ENCODE results near the gene MYH14. TPM values are rescaled to one million over a fixed set of nuclear protein-coding genes. Genes with fewer than 3 reads are reported as not detected.

The MYH14 gene
- total RNA-seq, 1 donor from 2014 or later, result 96.0 TPM

- H3K27me3 ChIP-seq (ENCODE audit: control insufficient read depth, insufficient read depth, low read length), result no peaks in the 10 kb centered on the region
- no peak for DNase-seq (ENCODE audit: low read depth)
- H3K36me3 ChIP-seq (ENCODE audit: control insufficient read depth, insufficient read depth, low read length), result no peaks in the 10 kb centered on the region
- H3K4me3 ChIP-seq (ENCODE audit: low read depth, low read length), result no peak within 1 kb of the TSS
- TF ChIP-seq, protein P1, sequence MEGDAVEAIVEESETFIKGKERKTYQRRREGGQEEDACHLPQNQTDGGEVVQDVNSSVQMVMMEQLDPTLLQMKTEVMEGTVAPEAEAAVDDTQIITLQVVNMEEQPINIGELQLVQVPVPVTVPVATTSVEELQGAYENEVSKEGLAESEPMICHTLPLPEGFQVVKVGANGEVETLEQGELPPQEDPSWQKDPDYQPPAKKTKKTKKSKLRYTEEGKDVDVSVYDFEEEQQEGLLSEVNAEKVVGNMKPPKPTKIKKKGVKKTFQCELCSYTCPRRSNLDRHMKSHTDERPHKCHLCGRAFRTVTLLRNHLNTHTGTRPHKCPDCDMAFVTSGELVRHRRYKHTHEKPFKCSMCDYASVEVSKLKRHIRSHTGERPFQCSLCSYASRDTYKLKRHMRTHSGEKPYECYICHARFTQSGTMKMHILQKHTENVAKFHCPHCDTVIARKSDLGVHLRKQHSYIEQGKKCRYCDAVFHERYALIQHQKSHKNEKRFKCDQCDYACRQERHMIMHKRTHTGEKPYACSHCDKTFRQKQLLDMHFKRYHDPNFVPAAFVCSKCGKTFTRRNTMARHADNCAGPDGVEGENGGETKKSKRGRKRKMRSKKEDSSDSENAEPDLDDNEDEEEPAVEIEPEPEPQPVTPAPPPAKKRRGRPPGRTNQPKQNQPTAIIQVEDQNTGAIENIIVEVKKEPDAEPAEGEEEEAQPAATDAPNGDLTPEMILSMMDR (IDR thresholded peaks at IDR 0.05; ENCODE audit: insufficient read depth, low read length, poor library complexity, severe bottlenecking), result no peak
These were observed 40.4 kb upstream of the MYH14 start, which contains the start of gene IZUMO2 for GRCh38 chr19:50162988-50163387. Gene IZUMO2, minus strand, starts transcription at chr19:50163281. Its CDS starts 87 bp downstream, at chr19:50163194.

GRCh38 chr19:50167314-50167721, 36.1 kb upstream of the MYH14 start:
- DNase-seq (ENCODE audit: low read depth), result no peak

DNA sequence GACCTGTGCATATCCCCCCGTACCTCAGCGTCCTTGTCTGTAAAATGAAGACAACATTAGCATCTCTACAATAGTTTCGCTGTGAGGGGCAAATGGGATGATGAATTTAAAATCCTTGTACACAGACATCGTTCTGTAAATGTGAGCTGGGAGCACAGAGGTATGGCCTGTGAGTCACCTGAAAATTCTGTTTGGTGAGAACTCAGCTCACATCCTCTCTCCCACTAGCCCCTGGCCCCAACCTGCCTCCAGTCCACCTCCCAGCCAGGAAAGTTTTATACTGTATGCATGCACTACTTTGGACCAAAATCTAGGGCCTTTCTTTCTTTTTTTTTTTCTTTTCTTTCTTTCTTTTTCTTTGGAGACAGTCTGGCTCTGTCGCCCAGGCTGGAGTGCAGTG, 31.7 kb upstream of the MYH14 start:
- DNase-seq (ENCODE audit: low read depth), result no peak

More at GRCh38 chr19:50167314-50167721, 36.1 kb upstream of the MYH14 start:
- H3K27me3 ChIP-seq (ENCODE audit: control insufficient read depth, insufficient read depth, low read length), result no peaks in the 10 kb centered on the region
- no peak overlapping the region for H3K4me3 ChIP-seq (ENCODE audit: low read depth, low read length)
- no peaks in the 10 kb centered on the region for H3K36me3 ChIP-seq (ENCODE audit: control insufficient read depth, insufficient read depth, low read length)
- TF ChIP-seq, protein P1 (IDR thresholded peaks at IDR 0.05; ENCODE audit: insufficient read depth, low read length, poor library complexity, severe bottlenecking), result no peak

DNA sequence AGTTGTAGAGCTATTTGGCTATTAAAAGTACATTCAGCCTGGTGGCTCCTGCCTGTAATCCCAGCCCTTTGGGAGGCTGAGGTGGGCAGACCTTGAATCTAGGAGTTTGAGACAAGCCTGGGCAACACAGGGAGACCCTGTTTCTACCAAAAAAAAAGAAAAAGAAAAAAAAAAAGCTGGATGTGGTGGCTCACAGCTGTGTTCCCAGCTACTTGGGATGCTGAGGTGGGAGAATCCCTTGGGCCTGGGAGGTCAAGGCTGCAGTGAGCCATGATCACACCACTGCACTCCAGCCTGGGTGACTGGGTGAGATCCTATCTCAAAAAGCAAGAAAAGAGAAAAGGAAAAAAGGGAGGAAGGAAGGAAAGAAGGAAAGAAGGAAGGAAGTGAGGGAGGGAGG, 30.7 kb upstream of the MYH14 start:
- TF ChIP-seq, protein P1 (IDR thresholded peaks at IDR 0.05; ENCODE audit: insufficient read depth, low read length, poor library complexity, severe bottlenecking), result no peak
- Histone ChIP-seq H3K36me3 (ENCODE audit: control insufficient read depth, insufficient read depth, low read length) (no peaks in the 10 kb centered on the region), H3K4me3 (ENCODE audit: low read depth, low read length) (no peak overlapping the region), H3K27me3 (ENCODE audit: control insufficient read depth, insufficient read depth, low read length) (no peaks in the 10 kb centered on the region)
- no peak for DNase-seq (ENCODE audit: low read depth)

More for the DNA sequence above, 31.7 kb upstream of the MYH14 start:
- H3K27me3 ChIP-seq (ENCODE audit: control insufficient read depth, insufficient read depth, low read length), result no peaks in the 10 kb centered on the region
- H3K4me3 ChIP-seq (ENCODE audit: low read depth, low read length), result no peak overlapping the region
- no peaks in the 10 kb centered on the region for H3K36me3 ChIP-seq (ENCODE audit: control insufficient read depth, insufficient read depth, low read length)
- TF ChIP-seq, protein P1 (IDR thresholded peaks at IDR 0.05; ENCODE audit: insufficient read depth, low read length, poor library complexity, severe bottlenecking), result no peak

GRCh38 chr19:50173127-50173526, 30.3 kb upstream of the MYH14 start:
- no peaks in the 10 kb centered on the region for H3K27me3 ChIP-seq (ENCODE audit: control insufficient read depth, insufficient read depth, low read length)
- H3K36me3 ChIP-seq (ENCODE audit: control insufficient read depth, insufficient read depth, low read length), result no peaks in the 10 kb centered on the region
- TF ChIP-seq, protein P1 (IDR thresholded peaks at IDR 0.05; ENCODE audit: insufficient read depth, low read length, poor library complexity, severe bottlenecking), result no peak
- H3K4me3 ChIP-seq (ENCODE audit: low read depth, low read length), result no peak overlapping the region
- DNase-seq (ENCODE audit: low read depth), result no peak

DNA sequence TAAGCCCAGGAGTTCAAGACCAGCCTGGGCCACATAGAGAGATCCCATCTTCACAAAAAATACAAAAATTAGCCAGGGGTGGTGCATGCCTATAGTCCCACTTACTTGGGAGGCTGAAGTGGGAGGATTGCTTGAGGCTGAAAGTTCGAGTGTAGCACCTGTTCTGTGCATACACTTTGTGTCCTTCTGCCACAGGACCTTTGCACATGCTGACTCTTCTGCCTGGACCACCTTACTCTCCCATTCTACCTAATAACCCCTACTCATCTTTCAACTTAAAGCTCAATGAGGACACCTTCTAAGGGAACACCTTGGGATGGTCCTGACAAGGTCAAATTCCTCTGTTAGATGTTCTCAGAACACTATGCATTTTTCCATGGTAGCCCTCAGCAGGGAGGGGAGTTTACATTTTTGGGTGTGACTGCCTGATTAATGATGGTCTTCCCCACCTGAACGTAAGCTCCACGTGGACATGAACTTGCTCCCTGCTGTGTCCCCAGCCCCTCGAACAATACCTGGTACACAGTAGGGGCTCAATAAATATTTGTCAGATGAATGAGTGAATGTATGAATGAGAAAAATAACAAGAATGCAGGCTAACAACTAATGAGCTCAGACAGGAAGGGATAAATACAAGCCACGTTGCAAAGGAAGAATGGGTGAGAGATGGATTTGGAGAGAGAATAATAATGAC, 29.2 kb upstream of the MYH14 start:
- TF ChIP-seq, protein P1 (IDR thresholded peaks at IDR 0.05; ENCODE audit: insufficient read depth, low read length, poor library complexity, severe bottlenecking), result no peak
- no peak for DNase-seq (ENCODE audit: low read depth)
- H3K4me3 ChIP-seq (ENCODE audit: low read depth, low read length), result no peak overlapping the region

More for the DNA sequence above, 29.2 kb upstream of the MYH14 start:
- Histone ChIP-seq H3K27me3 (ENCODE audit: control insufficient read depth, insufficient read depth, low read length) (no peaks in the 10 kb centered on the region), H3K36me3 (ENCODE audit: control insufficient read depth, insufficient read depth, low read length) (no peaks in the 10 kb centered on the region)

Measured in kidney epithelial cell (primary cell).